Stomach (tissue), 9 donors: Measurements from ENCODE around the gene PDCD4. TPM values are rescaled to one million over a fixed set of nuclear protein-coding genes. Genes with fewer than 3 reads are reported as not detected.

Source experiments
- DNase-seq, 2 donors: peaks; one replicate each; pipeline versions ENCODE4 v3.0.0 to v3.0.0-alpha.2; 2013 to 2019
- H3K27ac ChIP-seq, 5 donors: fragments of 200-600 bp in 4 of 5; sonication (generic) in 4 of 5; one replicate each; pipeline ENCODE4 v1.5.1; 2013 to 2019; ENCODE audit warnings: mild to moderate bottlenecking in 1 of 5, moderate library complexity in 1 of 5
- H3K27me3 ChIP-seq, 3 donors: fragments of 200-600 bp; sonication (generic); one replicate each; pipeline ENCODE4 v1.5.1; 2017 to 2019; ENCODE audit warnings: mixed run types in 1 of 3
- H3K36me3 ChIP-seq, 4 donors: fragments of 200-600 bp; sonication (generic); 1 replicate in 3 of 4; 2 replicates in 1 of 4; pipeline ENCODE4 v1.5.1; 2016 to 2019
- H3K4me1 ChIP-seq, 4 donors: fragments of 200-600 bp; sonication (generic); one replicate each; pipeline ENCODE4 v1.5.1; 2016 to 2019
- H3K4me3 ChIP-seq, 4 donors: fragments of 200-600 bp; sonication (generic) in 3 of 4; one replicate each; pipeline ENCODE4 v1.5.1; 2016 to 2019; ENCODE audit warnings: mild to moderate bottlenecking in 1 of 4
- H3K9me3 ChIP-seq, 4 donors: fragments of 200-600 bp; sonication (generic); one replicate each; pipeline ENCODE4 v1.5.1; 2016 to 2019
- CTCF ChIP-seq, 7 experiments: fragments of 450-650 bp in 4 of 7; fragments of 200-600 bp in 3 of 7; sonication (generic) in 3 of 7; IDR thresholded peaks; one replicate each; pipeline ENCODE4 v1.5.1; 2016 to 2019; ENCODE audit warnings: antibody characterized with exemption in 7 of 7, control low read depth in 2 of 7, mild to moderate bottlenecking in 1 of 7
- EP300 ChIP-seq: sonication (generic); formaldehyde crosslinking; IDR thresholded peaks from one replicate; pipeline ENCODE4 v1.6.1; 2017; ENCODE audit warnings: antibody characterized with exemption
- POLR2A ChIP-seq, 4 donors: fragments of 450-650 bp; IDR thresholded peaks; one replicate each; pipeline ENCODE4 v1.6.1; 2016; ENCODE audit warnings: antibody characterized with exemption in 4 of 4, control low read depth in 2 of 4, mild to moderate bottlenecking in 1 of 4, moderate library complexity in 1 of 4
- POLR2AphosphoS5 ChIP-seq, 3 donors: sonication (generic); formaldehyde crosslinking; IDR thresholded peaks; one replicate each; pipeline ENCODE4 v1.6.1; 2016; ENCODE audit warnings: antibody characterized with exemption in 3 of 3
- WGBS, 5 donors: extraction: QIAGEN DNeasy Blood & Tissue Kit in 3 of 5; methylation state at CpG; one replicate each; pipeline versions ENCODE4 v1.1.5 to v1.1.7; 2013 to 2018; 5-methylcytosine and 5-hydroxymethylcytosine counted together
- intact Hi-C: fragments of 100-400 bp; cut with DNase I; formaldehyde crosslinking; loops from one replicate; pipeline ENCODE4 v1.15.1; 2023; ENCODE audit warnings: low total_unique reads
- polyA plus RNA-seq, 3 donors: library from polyadenylated mRNA; stranded (reverse); fragments of 200-250 nt; gene quantifications; one replicate each; pipeline ENCODE4 v1.2.3, GENCODE V29; 2013
- total RNA-seq, 5 donors: library from RNA; depleted of rRNA; stranded (reverse); fragments of >200 nt; gene quantifications; one replicate each; pipeline versions ENCODE4 v1.1.0 to v1.2.3, GENCODE V29; 2014 to 2016
- donor health status: healthy with polysubstance abuse.
- donor health status: Bipolar disorder and iron deficiency.
- donor health status: healthy.

Gene PDCD4
- total and polyA plus RNA-seq, 8 donors = 39.3 to 605 (median 119) TPM

- no peak for TF ChIP-seq POLR2A (IDR thresholded peaks at IDR 0.05)
- no peak for TF ChIP-seq CTCF (IDR thresholded peaks at IDR 0.05)
- TF ChIP-seq POLR2AphosphoS5 (IDR thresholded peaks at IDR 0.05) = peak in 1 of 3 donors; percentile 24
- intact Hi-C loops = no loop called here
- H3K27me3 ChIP-seq = no peaks in the 10 kb centered on the region
- no peaks in the 10 kb centered on the region for H3K9me3 ChIP-seq
- peak overlapping the region in 4 of 5 donors; percentile 48 to 75 (median 68) for H3K27ac ChIP-seq
- DNase-seq = peak in 1 of 2 donors; percentile 55
- 55 to 69% (median 64%) methylated on average over 8 of the region's 8 CpGs for WGBS, 5 donors
- H3K4me3 ChIP-seq = no peak overlapping the region
- H3K36me3 ChIP-seq = no peaks in the 10 kb centered on the region
- peaks cover 16 to 77% (median 33%) of the 10 kb centered on the region in 4 donors for H3K4me1 ChIP-seq
Observed at GRCh38 chr10:110827875-110828274, 43.9 kb upstream of the PDCD4 start.

GRCh38 chr10:110828525-110828924 lies 43.2 kb upstream of the PDCD4 start:
- peak overlapping the region in 4 of 5 donors; percentile 48 to 75 (median 68) for H3K27ac ChIP-seq
- TF ChIP-seq CTCF (IDR thresholded peaks at IDR 0.05) (no peak), POLR2AphosphoS5 (IDR thresholded peaks at IDR 0.05) (no peak), EP300 (no peak), POLR2A (IDR thresholded peaks at IDR 0.05) (no peak)

GRCh38 chr10:110829721-110830410 lies 41.9 kb upstream of the PDCD4 start:
- Histone ChIP-seq H3K9me3 (no peaks in the 10 kb centered on the region), H3K27ac (peak overlapping the region in 2 of 5 donors; percentile 73 to 75), H3K36me3 (no peaks in the 10 kb centered on the region), H3K27me3 (no peaks in the 10 kb centered on the region), H3K4me3 (no peak overlapping the region), H3K4me1 (peaks cover 12 to 75% (median 34%) of the 10 kb centered on the region in 4 donors)
- intact Hi-C loops = no loop called here
- no peak for TF ChIP-seq POLR2AphosphoS5 (IDR thresholded peaks at IDR 0.05)
- TF ChIP-seq EP300 = no peak
- TF ChIP-seq CTCF (IDR thresholded peaks at IDR 0.05) = no peak
- TF ChIP-seq POLR2A (IDR thresholded peaks at IDR 0.05) = no peak
- WGBS, 5 donors = 84 to 94% (median 87%) methylated on average over 11 of the region's 11 CpGs
- no peak for DNase-seq

More at GRCh38 chr10:110828525-110828924, 43.2 kb upstream of the PDCD4 start:
- no peak for DNase-seq
- Histone ChIP-seq H3K27me3 (no peaks in the 10 kb centered on the region), H3K4me1 (peaks cover 13 to 75% (median 29%) of the 10 kb centered on the region in 4 donors), H3K9me3 (no peaks in the 10 kb centered on the region), H3K36me3 (no peaks in the 10 kb centered on the region), H3K4me3 (no peak overlapping the region)
- 46 to 81% (median 61%) methylated on average over 2 of the region's 2 CpGs for WGBS, 5 donors
- intact Hi-C loops = no loop called here

- TF ChIP-seq POLR2A (IDR thresholded peaks at IDR 0.05) (no peak), POLR2AphosphoS5 (IDR thresholded peaks at IDR 0.05) (no peak), CTCF (IDR thresholded peaks at IDR 0.05) (no peak), EP300 (no peak)
- WGBS, 5 donors = 66 to 88% (median 72%) methylated on average over 9 to 13 of the region's 13 CpGs
- H3K36me3 ChIP-seq = no peaks in the 10 kb centered on the region
- peak overlapping the region; percentile 72 to 91 (median 84) for H3K27ac ChIP-seq
- H3K9me3 ChIP-seq = no peaks in the 10 kb centered on the region
- H3K4me3 ChIP-seq = no peak overlapping the region
- peaks cover 38 to 76% (median 54%) of the 10 kb centered on the region in 4 donors for H3K4me1 ChIP-seq
- DNase-seq = peak; percentile 50 to 77
- H3K27me3 ChIP-seq = no peaks in the 10 kb centered on the region
- intact Hi-C loops = no loop called here
Observed at GRCh38 chr10:110833234-110833940, 38.3 kb upstream of the PDCD4 start.
